ENCODE results near the gene DMD.

DNA sequence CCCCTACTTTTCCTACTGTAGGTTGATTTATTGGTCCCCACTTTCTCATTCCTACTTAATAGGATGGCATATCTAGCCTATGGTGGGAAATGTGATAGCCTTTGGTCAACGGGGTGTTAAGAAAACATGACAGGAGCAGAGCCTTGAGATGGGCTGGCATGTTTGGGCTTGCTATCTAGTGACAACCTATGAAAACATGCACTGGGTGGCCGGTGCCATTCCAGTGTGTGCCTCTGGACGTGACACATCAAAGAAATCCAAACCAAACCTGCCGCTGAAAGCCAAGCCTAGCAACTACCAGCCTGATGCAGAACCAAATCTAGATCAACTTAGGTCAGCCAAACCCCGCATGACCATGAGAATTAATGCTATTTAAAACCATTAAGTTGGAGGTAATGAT is 317.6 kb downstream of the DMD start:
- TF ChIP-seq CTBP2 (IDR thresholded peaks at IDR 0.05; ENCODE audit: borderline replicate concordance, insufficient read depth, insufficient read length, low read length) (no peak), POLR2AphosphoS5 (IDR thresholded peaks at IDR 0.05; ENCODE audit: low read depth, low read length) (no peak)

Measured in H1 (cell line).